ENCODE results near the gene SCYGR4. TPM values are rescaled to one million over a fixed set of nuclear protein-coding genes. Genes with fewer than 3 reads are reported as not detected.

SCYGR4 gene
- total RNA-seq, 1 experiment from 2014 or later, result not detected

DNA sequence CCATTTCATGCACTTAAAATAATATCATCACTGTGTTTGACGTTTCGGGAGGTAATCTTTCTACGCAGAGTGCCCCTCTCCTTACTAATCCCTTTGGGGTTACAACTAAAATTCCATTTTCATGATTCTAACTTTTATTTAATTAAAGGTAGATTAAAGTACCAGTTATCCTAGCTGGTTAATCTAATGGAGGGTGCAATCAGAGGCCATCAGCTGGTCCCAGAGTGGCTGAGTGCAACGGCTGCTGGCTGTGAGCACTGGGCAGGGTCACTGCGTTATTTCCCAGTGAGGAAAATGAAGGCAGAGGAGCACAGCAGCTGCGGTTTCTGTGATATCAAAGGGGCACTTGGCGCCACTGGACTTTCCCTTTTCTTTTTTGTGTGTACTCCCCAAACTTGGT is 12.1 kb downstream of the SCYGR4 start:
- ChIA-PET POLR2A (no interaction called here), CTCF (no interaction called here)

GRCh38 chr2:227630322-227630721 is 13.0 kb downstream of the SCYGR4 start:
- no peak for TF ChIP-seq CTCF (IDR thresholded peaks at IDR 0.05; ENCODE audit: insufficient read depth in 1 of 2, low read depth in 1 of 2, low read length in 1 of 2, severe bottlenecking in 1 of 2, unreplicated experiment in 1 of 2)
- intact Hi-C loops (cut with micrococcal nuclease; ENCODE audit: unreplicated experiment), result no loop called here
- Mint-ChIP-seq H3K27ac (ENCODE audit: unreplicated experiment) (no peak overlapping the region), H3K4me1 (ENCODE audit: low read depth, unreplicated experiment) (no peaks in the 10 kb centered on the region), H3K36me3 (ENCODE audit: insufficient read depth, unreplicated experiment) (no peaks in the 10 kb centered on the region), H3K9me3 (ENCODE audit: unreplicated experiment) (no peaks in the 10 kb centered on the region), H3K27me3 (ENCODE audit: insufficient read depth, unreplicated experiment) (no peaks in the 10 kb centered on the region), H3K4me3 (ENCODE audit: unreplicated experiment) (no peak overlapping the region)
- POLR2A ChIA-PET, result no interaction called here
- CTCF ChIA-PET, result no interaction called here
- Histone ChIP-seq H3K36me3 (ENCODE audit: control insufficient read depth, insufficient read depth, low read length) (no peaks in the 10 kb centered on the region), H3K9me3 (no peaks in the 10 kb centered on the region), H3K4me3 (ENCODE audit: low read depth, low read length) (no peak overlapping the region), H3K27me3 (replicated peaks; ENCODE audit: control insufficient read depth, insufficient read depth, low read length) (no peaks in the 10 kb centered on the region), H3K4me1 (no peaks in the 10 kb centered on the region)
- no peak for DNase-seq
- no TSS peak for BruUV-seq (replicated peaks)

More for the DNA sequence above, 12.1 kb downstream of the SCYGR4 start:
- no peak overlapping the region for H3K4me3 Mint-ChIP-seq (ENCODE audit: unreplicated experiment)
- no peak for DNase-seq
- no peaks in the 10 kb centered on the region for H3K36me3 Mint-ChIP-seq (ENCODE audit: insufficient read depth, unreplicated experiment)
- no peaks in the 10 kb centered on the region for H3K27me3 Mint-ChIP-seq (ENCODE audit: insufficient read depth, unreplicated experiment)
- no peaks in the 10 kb centered on the region for H3K27me3 ChIP-seq (replicated peaks; ENCODE audit: control insufficient read depth, insufficient read depth, low read length)
- no peak for TF ChIP-seq CTCF (IDR thresholded peaks at IDR 0.05; ENCODE audit: insufficient read depth in 1 of 2, low read depth in 1 of 2, low read length in 1 of 2, severe bottlenecking in 1 of 2, unreplicated experiment in 1 of 2)
- no peaks in the 10 kb centered on the region for H3K9me3 ChIP-seq
- H3K36me3 ChIP-seq (ENCODE audit: control insufficient read depth, insufficient read depth, low read length), result no peaks in the 10 kb centered on the region
- H3K9me3 Mint-ChIP-seq (ENCODE audit: unreplicated experiment), result peaks cover 3% of the 10 kb centered on the region
- no peaks in the 10 kb centered on the region for H3K4me1 ChIP-seq
- H3K27ac Mint-ChIP-seq (ENCODE audit: unreplicated experiment), result no peak overlapping the region
- BruUV-seq (replicated peaks), result no TSS peak
- no peaks in the 10 kb centered on the region for H3K4me1 Mint-ChIP-seq (ENCODE audit: low read depth, unreplicated experiment)
- no peak overlapping the region for H3K4me3 ChIP-seq (ENCODE audit: low read depth, low read length)
- intact Hi-C loops (cut with micrococcal nuclease; ENCODE audit: unreplicated experiment), result no loop called here

- BruUV-seq (replicated peaks), result no TSS peak
- Mint-ChIP-seq H3K36me3 (ENCODE audit: insufficient read depth, unreplicated experiment) (no peaks in the 10 kb centered on the region), H3K27ac (ENCODE audit: unreplicated experiment) (no peak overlapping the region), H3K4me3 (ENCODE audit: unreplicated experiment) (no peak overlapping the region), H3K27me3 (ENCODE audit: insufficient read depth, unreplicated experiment) (no peaks in the 10 kb centered on the region), H3K4me1 (ENCODE audit: low read depth, unreplicated experiment) (no peaks in the 10 kb centered on the region), H3K9me3 (ENCODE audit: unreplicated experiment) (no peaks in the 10 kb centered on the region)
- Histone ChIP-seq H3K36me3 (ENCODE audit: control insufficient read depth, insufficient read depth, low read length) (no peaks in the 10 kb centered on the region), H3K4me3 (ENCODE audit: low read depth, low read length) (no peak overlapping the region), H3K9me3 (no peaks in the 10 kb centered on the region), H3K4me1 (peaks cover 5% of the 10 kb centered on the region), H3K27me3 (replicated peaks; ENCODE audit: control insufficient read depth, insufficient read depth, low read length) (no peaks in the 10 kb centered on the region)
- no peak for TF ChIP-seq CTCF (IDR thresholded peaks at IDR 0.05; ENCODE audit: insufficient read depth in 1 of 2, low read depth in 1 of 2, low read length in 1 of 2, severe bottlenecking in 1 of 2, unreplicated experiment in 1 of 2)
- ChIA-PET POLR2A (interaction anchor here (0.7 kb wide), 1 partner anchor 12 kb away, joined by 5 read pairs; no protein-coding TSS in a partner anchor), CTCF (no interaction called here)
- DNase-seq, result no peak
- intact Hi-C loops (cut with micrococcal nuclease; ENCODE audit: unreplicated experiment), result no loop called here
Observed at GRCh38 chr2:227632827-227633226, 15.5 kb downstream of the SCYGR4 start.

Data from Caco-2 (cell line).